GM21576 (cell line): Measurements from ENCODE around the gene UNC93B1.

ENCODE experiments used
- ATAC-seq: cut with Tn5 transposase; IDR thresholded peaks from one replicate; pipeline ENCODE4 v1.9.1; 2021; ENCODE audit warnings: mild to moderate bottlenecking, moderate library complexity; ENCODE audit not compliant: unreplicated experiment

UNC93B1 gene

DNA sequence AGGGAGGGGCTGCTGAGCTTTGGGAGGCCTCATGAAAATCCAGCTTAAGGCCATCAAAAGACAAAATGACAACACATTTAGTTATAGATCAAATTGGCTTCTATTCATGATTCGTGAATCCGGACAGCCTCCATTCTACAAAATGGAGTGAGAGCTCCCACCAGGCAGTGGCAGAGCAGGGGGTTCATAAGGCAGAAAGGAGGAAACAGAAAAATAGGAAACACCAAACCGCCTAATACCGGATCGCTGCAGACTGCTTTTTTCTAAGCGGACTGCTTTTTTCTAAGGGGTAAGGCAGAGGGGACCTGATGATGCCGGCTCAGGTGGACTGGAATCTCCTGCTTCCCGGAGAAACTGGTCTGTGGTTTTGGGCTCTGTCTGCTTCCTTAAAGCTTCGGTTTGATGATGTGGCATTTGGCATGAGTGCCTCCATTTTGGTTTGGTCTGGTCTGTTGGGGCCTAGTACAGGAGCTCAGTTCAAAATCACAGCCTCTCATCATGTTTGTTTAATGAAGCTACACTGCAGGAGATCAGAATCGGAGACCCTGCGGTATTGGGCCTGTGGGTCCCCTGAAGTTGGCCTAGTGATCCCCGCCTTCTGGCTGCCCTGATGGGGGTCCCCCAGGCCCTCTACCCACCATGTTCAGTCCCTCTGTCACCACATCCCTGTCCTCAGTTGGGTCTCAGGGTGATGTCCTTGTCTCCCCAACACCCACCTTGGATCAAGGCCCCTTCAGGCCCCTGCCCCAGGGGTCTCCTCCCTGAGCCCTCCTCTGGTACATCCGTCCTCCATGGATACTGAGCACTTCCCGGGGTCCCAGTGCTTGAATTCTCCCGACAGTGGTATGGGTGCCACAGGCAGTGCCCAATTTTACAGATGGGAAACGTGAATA lies 7.4 kb upstream of the UNC93B1 start:
- ATAC-seq = no peak

- no peak for ATAC-seq
These were observed 6.5 kb upstream of the UNC93B1 start, which contains the start of gene ALDH3B1 for GRCh38 chr11:68010090-68011041. Gene ALDH3B1 (plus strand): TSS chr11:68010327. CDS start chr11:68015298, 4,971 bp downstream.

DNA sequence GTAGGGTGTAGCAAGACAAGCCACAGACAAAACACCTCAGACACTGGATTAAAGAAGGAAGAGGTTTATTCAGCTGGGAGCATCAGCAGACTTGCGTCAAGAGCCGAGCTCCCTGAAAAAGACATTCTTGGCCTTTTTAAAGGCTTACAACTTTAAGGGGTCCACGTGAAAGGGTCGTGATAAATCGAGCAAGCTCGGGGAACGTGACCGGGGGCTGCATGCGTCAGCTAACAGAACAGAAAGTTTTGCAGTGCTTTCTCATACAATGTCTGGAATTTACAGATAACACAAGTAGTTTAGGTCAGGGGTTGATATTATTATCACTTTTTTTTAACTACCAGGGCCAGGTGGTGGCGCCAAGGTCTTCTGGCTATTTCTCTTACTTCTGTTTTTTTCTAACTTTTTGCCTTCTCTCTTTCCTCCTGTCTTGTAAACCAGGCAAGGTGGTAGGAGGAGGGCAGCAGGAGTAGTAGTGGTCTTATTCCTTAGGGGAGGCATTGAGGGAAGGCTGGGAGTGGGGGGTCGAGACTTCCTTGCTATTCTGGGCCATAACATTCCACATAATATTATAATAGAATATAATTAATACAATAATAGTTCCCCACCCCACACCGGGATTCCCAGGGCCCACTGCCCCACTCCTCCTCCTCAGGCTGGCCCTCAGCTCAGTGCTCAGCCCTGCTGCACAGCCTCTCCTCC lies 5.6 kb upstream of the UNC93B1 start:
- ATAC-seq = no peak

- no peak for ATAC-seq
These were observed 4.8 kb upstream of the UNC93B1 start for GRCh38 chr11:68008381-68009337.

GRCh38 chr11:68007498-68008380 lies 3.8 kb upstream of the UNC93B1 start:
- ATAC-seq = no peak

DNA sequence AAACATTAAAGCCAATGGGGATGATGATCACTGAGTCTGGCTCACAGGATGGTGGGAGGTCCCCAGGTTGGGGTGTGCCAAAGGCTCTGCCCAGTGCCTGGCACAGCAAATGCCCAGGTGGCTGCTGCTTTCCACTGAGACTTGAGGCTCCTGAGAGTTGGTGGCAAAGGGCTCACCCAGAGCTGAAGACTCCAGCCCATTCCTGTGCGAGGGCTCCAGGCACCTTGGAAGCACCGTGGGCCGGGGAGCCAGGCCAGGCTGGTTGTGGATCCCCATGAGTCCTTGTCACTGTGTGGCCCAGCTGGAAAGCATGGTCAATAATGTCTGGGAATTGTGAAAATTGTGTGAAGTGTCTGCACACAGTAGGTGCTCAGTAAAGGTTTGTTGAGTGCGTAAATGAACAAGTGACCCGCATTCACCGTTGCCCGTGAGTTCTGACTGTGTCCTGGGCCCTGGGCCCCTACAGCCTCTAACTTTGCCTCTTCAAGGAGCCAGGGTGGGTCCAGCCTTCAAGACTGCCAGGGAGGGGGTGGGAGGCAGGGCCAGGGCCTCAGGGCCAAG lies 2.8 kb upstream of the UNC93B1 start:
- ATAC-seq = no peak

GRCh38 chr11:68004551-68005335 lies 846 bp upstream of the UNC93B1 start:
- no peak for ATAC-seq

- peak; percentile 41 for ATAC-seq
These were observed 705 bp downstream of the UNC93B1 start for GRCh38 chr11:68002938-68003845.

- ATAC-seq = peak; percentile 14
These were observed 1.3 kb downstream of the UNC93B1 start for GRCh38 chr11:68002575-68002937.

GRCh38 chr11:67999704-68000103 lies 4.2 kb downstream of the UNC93B1 start:
- ATAC-seq = no peak

GRCh38 chr11:67999201-67999629 lies 4.7 kb downstream of the UNC93B1 start:
- no peak for ATAC-seq

DNA sequence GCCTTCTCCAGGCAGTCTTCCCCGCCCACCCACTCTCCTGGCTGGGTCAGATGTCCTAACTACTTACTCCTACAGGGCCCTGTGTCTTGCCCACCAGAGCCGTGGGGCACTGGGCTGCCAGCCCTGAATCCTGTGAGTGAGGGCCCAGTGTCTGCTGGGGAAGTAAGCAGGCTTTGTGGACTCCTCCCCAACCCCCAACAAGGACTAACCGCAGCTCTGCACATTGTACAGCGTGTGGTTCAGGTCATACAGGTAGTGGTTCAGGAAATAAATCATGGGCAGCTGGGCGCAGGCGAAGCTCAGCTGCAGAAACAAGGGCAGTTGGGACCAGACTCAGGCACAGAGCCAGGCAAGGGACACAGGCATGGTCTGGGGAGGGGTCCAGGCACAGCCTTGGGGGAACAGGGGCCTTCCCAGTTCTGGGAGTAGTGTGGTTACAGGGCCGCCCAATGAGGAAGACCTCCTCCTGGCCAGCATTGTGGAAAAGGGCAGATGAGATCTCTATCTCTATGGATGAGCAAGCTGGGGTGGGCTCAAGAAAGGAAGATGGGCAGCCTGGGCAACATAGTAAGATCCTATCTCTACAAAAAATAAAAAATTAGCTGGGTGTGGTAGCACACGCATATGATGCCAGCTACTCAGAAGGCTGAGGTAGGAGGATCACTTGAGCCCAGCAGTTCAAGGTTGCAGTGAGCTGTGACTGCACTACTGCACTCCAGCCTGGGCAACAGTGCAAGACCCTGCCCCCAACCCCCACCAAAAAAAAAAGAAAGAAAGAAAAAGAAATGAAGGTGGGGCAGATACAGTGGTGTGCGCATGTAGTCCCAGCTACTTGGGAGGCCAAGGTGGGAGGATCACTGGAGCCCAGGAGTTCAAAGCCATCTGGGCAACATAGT lies 5.5 kb downstream of the UNC93B1 start:
- ATAC-seq = no peak

- ATAC-seq = no peak
These were observed 6.4 kb downstream of the UNC93B1 start for GRCh38 chr11:67997475-67997921.

DNA sequence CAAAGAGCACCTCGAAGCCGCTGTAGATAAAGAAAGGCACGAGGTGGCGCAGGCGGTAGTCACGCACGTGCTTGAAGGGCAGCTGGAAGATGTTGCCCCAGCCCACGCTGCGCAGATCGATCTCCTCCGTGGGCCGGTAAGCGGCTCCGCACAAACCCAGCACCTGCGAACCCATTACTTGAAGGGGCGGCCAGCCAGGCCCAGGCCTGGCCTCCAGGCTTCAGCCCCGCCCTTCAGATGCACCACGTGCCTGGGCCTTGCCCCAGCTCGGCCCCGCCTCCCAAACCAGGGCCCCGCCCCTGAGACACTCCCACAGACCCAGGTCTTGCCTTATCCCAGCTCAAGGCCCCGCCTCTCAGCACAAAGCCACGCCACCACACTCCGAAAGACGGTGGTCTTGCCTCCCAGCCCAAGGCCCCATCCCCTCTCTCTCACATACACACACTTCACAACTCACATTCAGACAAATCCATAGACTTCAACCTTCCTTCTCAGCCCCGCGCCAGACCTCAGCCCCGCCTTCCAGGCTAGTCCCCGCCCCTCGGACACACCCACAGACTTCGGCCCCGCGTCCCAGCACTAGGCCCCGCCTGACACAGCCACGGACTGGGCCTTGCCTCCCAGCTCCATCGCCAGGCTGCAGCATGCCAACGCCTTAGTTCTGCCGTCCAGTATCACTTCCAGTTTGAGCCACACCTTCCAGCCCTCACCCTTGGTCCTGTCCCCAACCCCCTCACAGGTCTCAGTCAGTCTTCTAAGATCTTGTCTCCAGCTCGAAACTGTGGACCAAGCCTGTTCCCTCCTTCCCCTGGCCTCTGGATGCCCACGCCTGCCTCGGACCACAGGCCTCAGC lies 7.0 kb downstream of the UNC93B1 start:
- ATAC-seq = no peak

GRCh38 chr11:67996051-67996450 lies 7.8 kb downstream of the UNC93B1 start:
- ATAC-seq = no peak
